Gastrocnemius medialis (tissue), 4 donors: ENCODE results near the gene AVL9. TPM values are rescaled to one million over a fixed set of nuclear protein-coding genes. Genes with fewer than 3 reads are reported as not detected.

Experiments used
- ATAC-seq, 2 donors: fragments of 150-250 bp; one replicate each; pipeline ENCODE4 v1.9.1; 2016
- DNase-seq, 2 donors: peaks; one replicate each; pipeline ENCODE4 v3.0.0-alpha.2; 2019
- H3K27ac ChIP-seq, 4 donors: fragments of 200-600 bp; sonication (generic); 1 replicate in 1 of 4; 2 replicates in 3 of 4; pipeline ENCODE4 v1.5.1; 2016 to 2018; ENCODE audit warnings: mild to moderate bottlenecking in 2 of 4, moderate library complexity in 1 of 4
- H3K27me3 ChIP-seq, 3 donors: fragments of 200-600 bp; sonication (generic) in 2 of 3; 1 replicate in 1 of 3; 2 replicates in 2 of 3; pipeline versions ENCODE4 v1.5.1 to v1.6.0; 2016 to 2019; ENCODE audit warnings: mild to moderate bottlenecking in 1 of 3, moderate library complexity in 1 of 3
- H3K36me3 ChIP-seq, 2 donors: fragments of 200-600 bp; sonication (generic) in 1 of 2; one replicate each; pipeline ENCODE4 v1.5.1; 2017 to 2018
- H3K4me1 ChIP-seq, 2 donors: fragments of 200-600 bp; sonication (generic) in 1 of 2; one replicate each; pipeline ENCODE4 v1.5.1; 2016 to 2017; ENCODE audit warnings: mild to moderate bottlenecking in 2 of 2
- H3K4me3 ChIP-seq, 4 donors: fragments of 200-600 bp; sonication (generic) in 3 of 4; 1 replicate in 1 of 4; 2 replicates in 3 of 4; pipeline ENCODE4 v1.5.1; 2016 to 2019; ENCODE audit warnings: mild to moderate bottlenecking in 2 of 4
- H3K9me3 ChIP-seq, 3 donors: fragments of 200-600 bp; sonication (generic) in 2 of 3; 1 replicate in 1 of 3; 2 replicates in 2 of 3; pipeline ENCODE4 v1.5.1; 2016 to 2019
- POLR2A ChIP-seq, 2 donors: fragments of 450-650 bp; IDR thresholded peaks; one replicate each; pipeline ENCODE4 v1.6.1; 2017; ENCODE audit warnings: antibody characterized with exemption in 2 of 2, mild to moderate bottlenecking in 2 of 2, moderate library complexity in 2 of 2
- in situ Hi-C, 4 donors: fragments of 200-750 bp; cut with MboI; loops; one replicate each; pipeline versions ENCODE4 v1.15.0 to v1.8.0; 2017; ENCODE audit warnings: low sequenced_read_pairs in 4 of 4
- intact Hi-C: fragments of 100-400 bp; cut with DNase I; formaldehyde crosslinking; loops from one replicate; pipeline ENCODE4 v1.15.1; 2023; ENCODE audit warnings: low total_unique reads
- total RNA-seq, 4 donors: library from RNA; depleted of rRNA; stranded (reverse); fragments of >200 nt; gene quantifications; one replicate each; pipeline versions ENCODE4 v1.1.0 to v1.2.3, GENCODE V29; 2016
- TF ChIP-seq, protein P1 (sequence below), 5 experiments: fragments of 450-650 bp in 3 of 5; fragments of 200-600 bp in 2 of 5; sonication (generic) in 2 of 5; IDR thresholded peaks in 4 of 5; conservative IDR thresholded peaks in 1 of 5; 1 replicate in 4 of 5; 2 replicates in 1 of 5; pipeline ENCODE4 v1.5.1; 2016 to 2019; ENCODE audit warnings: antibody characterized with exemption in 5 of 5, mild to moderate bottlenecking in 3 of 5, moderate library complexity in 3 of 5

AVL9 gene
- 10 to 100 TPM; 22.3 to 27.6 (median 25.5) TPM for total RNA-seq

DNA sequence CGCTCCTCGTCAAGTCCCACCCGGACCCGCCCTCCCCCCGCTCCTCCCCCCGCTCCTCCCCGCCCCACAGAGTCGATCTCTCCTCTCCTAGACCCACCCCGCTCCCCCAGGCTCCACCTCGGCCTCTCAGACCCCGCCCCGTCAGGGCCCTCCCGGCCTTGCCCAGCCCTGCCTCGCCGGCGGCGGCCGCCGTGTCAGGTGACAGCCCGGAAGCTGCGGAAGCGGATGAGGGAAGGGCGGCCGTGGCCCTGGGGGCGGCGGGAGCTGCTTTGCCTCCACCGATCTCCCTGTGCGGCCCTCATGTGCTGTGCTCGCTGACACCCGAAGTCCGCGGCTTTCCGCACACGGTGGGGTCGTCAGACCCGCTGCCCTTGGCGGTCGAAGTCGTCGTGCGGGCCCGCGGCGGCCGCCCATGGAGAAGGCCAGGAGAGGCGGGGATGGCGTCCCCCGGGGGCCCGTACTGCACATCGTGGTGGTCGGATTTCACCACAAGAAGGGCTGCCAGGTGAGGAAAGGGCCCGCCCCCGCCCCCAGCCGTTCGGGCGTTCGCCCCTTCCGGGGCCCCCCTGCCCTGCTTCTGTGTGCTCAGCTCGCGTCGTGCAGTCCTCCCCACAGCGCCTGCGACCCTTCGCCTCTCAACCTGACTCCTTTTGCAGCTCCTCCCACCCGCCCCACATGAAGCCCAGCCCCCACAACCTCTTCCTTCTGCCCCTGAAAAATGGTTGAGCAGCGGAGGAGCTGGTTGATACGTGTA lies at the start of gene AVL9:
Gene AVL9, plus strand, starts transcription at position 192 of the 754 bp plus-strand sequence. Its CDS starts 221 bp downstream, at position 413.
- peak within 1 kb of the TSS; percentile 76 to 98 (median 88) for H3K4me3 ChIP-seq
- ATAC-seq = peak; percentile 89 to 94
- peak; percentile 98 for DNase-seq
- no peaks in the 10 kb centered on the region for H3K9me3 ChIP-seq
- H3K36me3 ChIP-seq = no peaks in the 10 kb centered on the region
- H3K4me1 ChIP-seq = peaks cover 20 to 21% of the 10 kb centered on the region in 2 donors
- no peaks in the 10 kb centered on the region for H3K27me3 ChIP-seq
- intact Hi-C loops (loop anchor here (10.0 kb wide), 2 partner anchors 549 to 629 kb away; partner anchors contain the start of gene BBS9), in situ Hi-C loops (loop anchor here in 3 of 4 donors (25.0 kb wide), 4 partner anchors 567 to 758 kb away; partner anchors contain the start of genes BBS9 (in 1 of the 3) and NT5C3A (in 1 of the 3))
- peak within 1 kb of the TSS; percentile 91 to 98 (median 96) for H3K27ac ChIP-seq
- TF ChIP-seq, protein P1, sequence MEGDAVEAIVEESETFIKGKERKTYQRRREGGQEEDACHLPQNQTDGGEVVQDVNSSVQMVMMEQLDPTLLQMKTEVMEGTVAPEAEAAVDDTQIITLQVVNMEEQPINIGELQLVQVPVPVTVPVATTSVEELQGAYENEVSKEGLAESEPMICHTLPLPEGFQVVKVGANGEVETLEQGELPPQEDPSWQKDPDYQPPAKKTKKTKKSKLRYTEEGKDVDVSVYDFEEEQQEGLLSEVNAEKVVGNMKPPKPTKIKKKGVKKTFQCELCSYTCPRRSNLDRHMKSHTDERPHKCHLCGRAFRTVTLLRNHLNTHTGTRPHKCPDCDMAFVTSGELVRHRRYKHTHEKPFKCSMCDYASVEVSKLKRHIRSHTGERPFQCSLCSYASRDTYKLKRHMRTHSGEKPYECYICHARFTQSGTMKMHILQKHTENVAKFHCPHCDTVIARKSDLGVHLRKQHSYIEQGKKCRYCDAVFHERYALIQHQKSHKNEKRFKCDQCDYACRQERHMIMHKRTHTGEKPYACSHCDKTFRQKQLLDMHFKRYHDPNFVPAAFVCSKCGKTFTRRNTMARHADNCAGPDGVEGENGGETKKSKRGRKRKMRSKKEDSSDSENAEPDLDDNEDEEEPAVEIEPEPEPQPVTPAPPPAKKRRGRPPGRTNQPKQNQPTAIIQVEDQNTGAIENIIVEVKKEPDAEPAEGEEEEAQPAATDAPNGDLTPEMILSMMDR (IDR thresholded peaks at IDR 0.05 in 4 of 5, conservative IDR thresholded peaks at IDR 0.05 in 1 of 5) = peak in 1 of 5 experiments; percentile 5
- TF ChIP-seq POLR2A (IDR thresholded peaks at IDR 0.05) = peak; percentile 79 to 88

DNA sequence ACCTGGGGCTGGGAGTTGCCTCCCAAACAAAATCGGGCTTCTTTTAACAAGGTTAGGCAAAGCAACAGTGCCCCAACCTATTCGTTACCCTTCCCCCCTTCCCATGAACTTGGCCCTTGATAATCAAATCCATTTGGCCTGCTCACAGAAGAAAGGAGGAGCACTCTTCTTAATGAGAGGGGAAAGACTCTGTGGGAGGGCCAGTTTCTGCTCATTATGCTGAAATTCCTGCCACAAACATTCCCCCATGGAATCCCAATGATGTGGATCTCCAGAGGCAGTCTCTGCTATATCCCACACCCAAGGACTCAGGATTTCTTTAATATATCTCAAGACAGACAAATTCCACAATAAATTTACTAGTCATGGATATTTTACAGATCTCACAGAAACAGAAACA lies 48.1 kb upstream of the AVL9 start:
- no peak overlapping the region for H3K4me3 ChIP-seq
- in situ Hi-C loops = no loop called here
- no peaks in the 10 kb centered on the region for H3K4me1 ChIP-seq
- no peak for ATAC-seq
- intact Hi-C loops = no loop called here
- H3K27ac ChIP-seq = no peak overlapping the region
- H3K27me3 ChIP-seq = no peaks in the 10 kb centered on the region
- no peaks in the 10 kb centered on the region for H3K36me3 ChIP-seq
- TF ChIP-seq, protein P1 (IDR thresholded peaks at IDR 0.05 in 4 of 5, conservative IDR thresholded peaks at IDR 0.05 in 1 of 5) = no peak
- TF ChIP-seq POLR2A (IDR thresholded peaks at IDR 0.05) = no peak
- DNase-seq = no peak
- H3K9me3 ChIP-seq = no peaks in the 10 kb centered on the region

DNA sequence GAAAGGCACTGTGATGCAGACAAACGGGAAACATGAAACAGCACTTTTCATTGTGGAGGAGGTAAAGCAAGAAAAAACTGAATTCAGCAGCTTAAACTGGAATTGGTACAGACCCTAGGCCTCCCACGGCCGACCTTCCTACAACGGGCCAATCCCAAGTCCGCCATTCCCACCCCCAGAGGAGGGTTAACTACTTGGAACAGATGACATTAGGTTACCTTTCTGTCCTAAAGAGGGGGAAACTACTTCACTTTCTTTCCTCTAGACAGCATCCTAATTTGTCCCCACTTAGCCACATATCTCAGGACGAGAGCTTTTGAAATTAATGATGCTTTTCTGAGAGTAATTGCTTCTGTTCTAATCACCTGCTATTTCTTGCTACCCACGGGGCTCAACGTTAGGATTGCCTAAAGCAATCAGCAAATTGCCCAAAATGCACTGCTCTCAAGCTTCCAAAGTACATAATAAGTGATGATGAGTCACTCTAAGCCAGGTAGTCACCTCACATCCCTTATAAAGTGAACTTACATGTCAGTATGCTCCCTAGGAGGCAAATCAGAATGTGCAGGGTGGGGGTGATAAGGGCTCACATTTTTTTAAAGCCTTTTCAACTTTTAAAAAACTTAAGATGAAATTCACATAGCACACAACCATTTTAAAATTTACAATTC lies 41.8 kb upstream of the AVL9 start:
- Histone ChIP-seq H3K9me3 (no peaks in the 10 kb centered on the region), H3K4me1 (no peaks in the 10 kb centered on the region), H3K4me3 (no peak overlapping the region), H3K27me3 (no peaks in the 10 kb centered on the region), H3K36me3 (no peaks in the 10 kb centered on the region), H3K27ac (no peak overlapping the region)
- TF ChIP-seq POLR2A (IDR thresholded peaks at IDR 0.05) = no peak
- TF ChIP-seq, protein P1 (IDR thresholded peaks at IDR 0.05 in 4 of 5, conservative IDR thresholded peaks at IDR 0.05 in 1 of 5) = no peak
- DNase-seq = no peak
- no peak for ATAC-seq
- in situ Hi-C loops = no loop called here
- intact Hi-C loops = no loop called here

DNA sequence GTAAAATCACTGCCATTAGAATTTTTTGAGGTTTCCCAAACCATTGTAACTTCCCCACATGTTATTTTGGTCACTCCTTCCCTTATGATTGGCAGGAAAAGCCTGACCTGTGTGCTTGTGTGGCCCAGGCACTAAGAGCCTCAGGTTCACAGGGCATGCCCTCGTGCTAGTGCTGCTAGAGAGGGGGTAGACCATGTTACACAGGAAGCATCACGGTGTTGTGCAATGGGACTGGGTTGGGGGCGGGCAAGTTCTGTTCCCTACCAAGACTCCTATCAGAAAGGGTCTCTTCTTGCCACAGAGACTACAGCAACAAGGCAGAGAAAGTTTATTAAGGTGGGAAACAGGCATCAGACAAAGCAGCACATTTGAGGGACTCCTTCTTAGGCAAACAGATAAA lies 37.3 kb upstream of the AVL9 start:
- H3K4me1 ChIP-seq = peaks cover 0 to 6% of the 10 kb centered on the region in 2 donors
- H3K4me3 ChIP-seq = no peak overlapping the region
- H3K36me3 ChIP-seq = no peaks in the 10 kb centered on the region
- no peaks in the 10 kb centered on the region for H3K27me3 ChIP-seq
- intact Hi-C loops = no loop called here
- H3K9me3 ChIP-seq = no peaks in the 10 kb centered on the region
- TF ChIP-seq, protein P1 (IDR thresholded peaks at IDR 0.05 in 4 of 5, conservative IDR thresholded peaks at IDR 0.05 in 1 of 5) = no peak
- no peak for TF ChIP-seq POLR2A (IDR thresholded peaks at IDR 0.05)
- ATAC-seq (no peak), DNase-seq (no peak)
- no peak overlapping the region for H3K27ac ChIP-seq
- in situ Hi-C loops = no loop called here
